GM12878 (cell line): ENCODE results near the gene ALMS1. TPM values are rescaled to one million over a fixed set of nuclear protein-coding genes. Genes with fewer than 3 reads are reported as not detected.
"Not testable (repeated sequence)": the region's sequence is repeated elsewhere in the genome, so short reads cannot be mapped to it uniquely, and the experiment has no call there.

ENCODE experiments used
- ATAC-seq: fragments of 200-7000 bp; cut with Tn5 transposase; 3 replicates; pipeline ENCODE4 v1.9.1; 2020; ENCODE audit warnings: mild to moderate bottlenecking, moderate library complexity
- BruUV-seq: library from RNA; stranded (reverse); fragments of 400-500 nt; replicated peaks from 2 replicates; lab custom pipeline; 2021; lab: Mats Ljungman, UMichigan
- CTCF ChIA-PET: fragments of 300-600 bp; sonication (Branson Sonifier 250); formaldehyde crosslinking; extraction: SDS; loops from one replicate; lab custom pipeline; 2021; ENCODE audit warnings: inconsistent platforms; lab: Yijun Ruan, JAX
- POLR2A ChIA-PET: fragments of 350-600 bp; formaldehyde crosslinking; extraction: SDS; loops from one replicate; lab custom pipeline; 2021; ENCODE audit warnings: inconsistent platforms; lab: Charles Lee
- RAD21 ChIA-PET: fragments of 300-600 bp; sonication (Branson Sonifier 250); formaldehyde crosslinking; loops from one replicate; lab custom pipeline; 2023; ENCODE audit warnings: antibody characterized with exemption; ENCODE audit not compliant: unreplicated experiment; lab: Charles Lee
- SMC1A ChIA-PET: fragments of 300-600 bp; sonication (Branson Sonifier 250); formaldehyde crosslinking; loops from one replicate; lab custom pipeline; 2023; ENCODE audit not compliant: unreplicated experiment, uncharacterized antibody; lab: Charles Lee
- DNase-seq: peaks from one replicate; pipeline ENCODE4 v3.0.0-alpha.2; 2011; ENCODE audit warnings: low read depth, low spot score
- FAIRE-seq: peaks from 3 replicates; lab custom pipeline; 2011; peaks lifted over from hg19 to GRCh38; lab: Jason Lieb, UNC
- H2AFZ ChIP-seq: 2 replicates; pipeline ENCODE4 v1.6.0; 2011; ENCODE audit warnings: low read depth, low read length, control low read depth; ENCODE audit not compliant: control insufficient read depth
- H3K27ac ChIP-seq: 2 replicates; pipeline ENCODE4 v1.5.1; 2011; ENCODE audit warnings: control low read depth; ENCODE audit not compliant: control insufficient read depth, insufficient read depth
- H3K27me3 ChIP-seq, 2 experiments: replicated peaks in 1 of 2; 2 replicates each; pipeline versions ENCODE4 v1.6.0 to v1.6.1; 2011; ENCODE audit warnings: low read length in 1 of 2; ENCODE audit not compliant: control insufficient read depth in 2 of 2, insufficient read depth in 2 of 2
- H3K36me3 ChIP-seq, 2 experiments: 2 replicates each; pipeline ENCODE4 v1.5.1; 2011; ENCODE audit warnings: low read length in 1 of 2; ENCODE audit not compliant: control insufficient read depth in 2 of 2, insufficient read depth in 2 of 2
- H3K4me1 ChIP-seq: 2 replicates; pipeline ENCODE4 v1.6.1; 2011; ENCODE audit warnings: mild to moderate bottlenecking, low read length, moderate library complexity, mixed read lengths; ENCODE audit not compliant: control insufficient read depth, insufficient read depth
- H3K4me2 ChIP-seq: 2 replicates; pipeline ENCODE4 v1.6.0; 2011; ENCODE audit warnings: control low read depth; ENCODE audit not compliant: control insufficient read depth, insufficient read depth
- H3K4me3 ChIP-seq: fragments of 200-600 bp; sonication (generic); 2 replicates; pipeline ENCODE4 v1.5.1; 2016
- H3K79me2 ChIP-seq: 2 replicates; pipeline ENCODE4 v1.6.0; 2011; ENCODE audit warnings: low read length; ENCODE audit not compliant: control insufficient read depth, insufficient read depth
- H3K9ac ChIP-seq: 2 replicates; pipeline ENCODE4 v1.8.0; 2011; ENCODE audit warnings: low read length, control low read depth, mixed read lengths; ENCODE audit not compliant: control insufficient read depth, insufficient read depth
- H3K9me3 ChIP-seq: replicated peaks from 3 replicates; pipeline ENCODE4 v1.5.1; 2011; ENCODE audit warnings: mild to moderate bottlenecking, low read length; ENCODE audit not compliant: control insufficient read depth, insufficient read depth
- H4K20me1 ChIP-seq: 2 replicates; pipeline ENCODE4 v1.6.0; 2011; ENCODE audit not compliant: control insufficient read depth, insufficient read depth
- ATF7 ChIP-seq: fragments of 450-650 bp; IDR thresholded peaks from 2 replicates; pipeline ENCODE4 v1.6.1; 2016; ENCODE audit warnings: low read depth, mild to moderate bottlenecking
- KDM1A ChIP-seq: fragments of 200-600 bp; sonication (generic); IDR thresholded peaks from 2 replicates; pipeline ENCODE4 v1.6.1; 2016; ENCODE audit warnings: borderline replicate concordance
- LARP7 ChIP-seq: fragments of 450-650 bp; IDR thresholded peaks from 2 replicates; pipeline ENCODE4 v1.6.1; 2017; ENCODE audit warnings: mild to moderate bottlenecking
- POLR2A ChIP-seq: IDR thresholded peaks from 2 replicates; pipeline ENCODE4 v1.6.1; 2011; ENCODE audit warnings: low read depth, mild to moderate bottlenecking, low read length
- SKIL ChIP-seq: fragments of 450-650 bp; IDR thresholded peaks from 2 replicates; pipeline ENCODE4 v1.6.1; 2017; ENCODE audit warnings: mild to moderate bottlenecking, low read depth, inconsistent platforms; ENCODE audit not compliant: poor library complexity, severe bottlenecking
- SUPT20H ChIP-seq: IDR thresholded peaks from 2 replicates; pipeline ENCODE4 v1.6.1; 2011; ENCODE audit warnings: low read depth, mild to moderate bottlenecking, low read length, moderate library complexity, borderline replicate concordance; ENCODE audit not compliant: control insufficient read depth
- WGBS: methylation state at CpG from one replicate; pipeline ENCODE4 v1.1.6; 2016; ENCODE audit warnings: low lambda C conversion rate; ENCODE audit not compliant: insufficient replicate concordance, insufficient coverage; ENCODE audit errors: missing lambda C conversion rate; 5-methylcytosine and 5-hydroxymethylcytosine counted together
- in situ Hi-C: fragments of 300-500 bp; cut with MboI; formaldehyde crosslinking; loops from 9 replicates; pipeline ENCODE4 v1.14.3; 2018; ENCODE audit warnings: mixed read lengths
- intact Hi-C: fragments of 100-400 bp; cut with micrococcal nuclease; formaldehyde crosslinking; loops from one replicate; pipeline ENCODE4 v1.14.2; 2022; ENCODE audit not compliant: unreplicated experiment
- polyA plus RNA-seq, 11 experiments: library from polyadenylated mRNA; depleted of rRNA in 4 of 11; unstranded in 6 of 11; stranded (reverse) in 5 of 11; fragments of >200 nt; fragmentation: Nextera tagmentation in 4 of 11; fragmentation: Illumina TruSeq in 1 of 11; extraction: Ambion mirVana in 4 of 11; extraction: Trizol in 1 of 11; gene quantifications; 1 replicate in 1 of 11; 2 replicates in 10 of 11; pipeline versions ENCODE4 v1.2.1 to v1.2.3, GENCODE V29; 2011 to 2016; ENCODE audit warnings: inconsistent platforms in 2 of 11, missing spikeins in 2 of 11, low read depth in 1 of 11
- total RNA-seq, 4 experiments: library from RNA; depleted of rRNA in 3 of 4; stranded (reverse); fragments of >200 nt in 3 of 4; fragmentation: Illumina TruSeq in 1 of 4; extraction: Trizol in 1 of 4; gene quantifications; 2 replicates each; pipeline versions ENCODE4 v1.2.1 to v1.2.3, GENCODE V29; 2013 to 2021

The ALMS1 gene
- total and polyA plus RNA-seq, 10 of the 15 experiments (the other 5 are each of a cell fraction or from before 2014, with no cell fraction given) = 1.1 to 25.8 (median 10.6) TPM

- H2AFZ ChIP-seq = no peak overlapping the region
- no peak for DNase-seq
- intact Hi-C loops = no loop called here
- H3K36me3 ChIP-seq = peaks cover 0 to 9% of the 10 kb centered on the region in 2 experiments; a peak in 1 of 4 replicates
- H3K9ac ChIP-seq = no peak overlapping the region
- no peaks in the 10 kb centered on the region for H3K4me1 ChIP-seq
- TF ChIP-seq SKIL = no peak
- TF ChIP-seq SUPT20H = no peak
- no peak for TF ChIP-seq KDM1A
- TF ChIP-seq POLR2A = no peak
- no peak for TF ChIP-seq ATF7
- TF ChIP-seq LARP7 = no peak
- TF ChIP-seq, all 136 proteins: peak for 0
- ChIA-PET CTCF (no interaction called here), RAD21 (no interaction called here), POLR2A (interaction anchor here (0.6 kb wide), 1 partner anchor 187 kb away, joined by 4 read pairs; no protein-coding TSS in a partner anchor), SMC1A (no interaction called here)
- H3K27me3 ChIP-seq = no peaks in the 10 kb centered on the region
- no TSS peak for BruUV-seq
- in situ Hi-C loops = no loop called here
- no peaks in the 10 kb centered on the region for H4K20me1 ChIP-seq
- H3K4me2 ChIP-seq = no peak overlapping the region
- H3K4me3 ChIP-seq = no peak overlapping the region
- WGBS = 95% methylated on average over 2 of the region's 3 CpGs
- no peaks in the 10 kb centered on the region for H3K79me2 ChIP-seq
- FAIRE-seq (no peak), ATAC-seq (no peak)
- no peak overlapping the region for H3K27ac ChIP-seq
- no peaks in the 10 kb centered on the region; the same call in 2 of the 3 replicates for H3K9me3 ChIP-seq
These were observed 72.3 kb downstream of the ALMS1 start for GRCh38 chr2:73457982-73458381.

GRCh38 chr2:73462388-73462787, 76.8 kb downstream of the ALMS1 start:
- H3K9ac ChIP-seq, DNase-seq, RAD21 ChIA-PET, H3K27ac ChIP-seq, H4K20me1 ChIP-seq, intact Hi-C loops, BruUV-seq, H3K4me2 ChIP-seq, H3K36me3 ChIP-seq, CTCF ChIA-PET, ATAC-seq, in situ Hi-C loops, H3K9me3 ChIP-seq, H3K27me3 ChIP-seq, H2AFZ ChIP-seq, SMC1A ChIA-PET, H3K4me3 ChIP-seq, H3K4me1 ChIP-seq, FAIRE-seq, POLR2A ChIA-PET, H3K79me2 ChIP-seq: not testable (repeated sequence)
- 88% methylated on average over 1 of the region's 1 CpG for WGBS
